Placental pericyte (primary cell): Measurements from ENCODE around the gene CDC26. TPM values are rescaled to one million over a fixed set of nuclear protein-coding genes. Genes with fewer than 3 reads are reported as not detected.

ENCODE experiments used
- total RNA-seq: library from RNA; depleted of rRNA; stranded (reverse); fragments of >200 nt; gene quantifications from 2 replicates; pipeline ENCODE4 v1.2.3, GENCODE V29; 2012

The CDC26 gene
- total RNA-seq = 14.4 and 24.8 TPM in 2 replicates

DNA sequence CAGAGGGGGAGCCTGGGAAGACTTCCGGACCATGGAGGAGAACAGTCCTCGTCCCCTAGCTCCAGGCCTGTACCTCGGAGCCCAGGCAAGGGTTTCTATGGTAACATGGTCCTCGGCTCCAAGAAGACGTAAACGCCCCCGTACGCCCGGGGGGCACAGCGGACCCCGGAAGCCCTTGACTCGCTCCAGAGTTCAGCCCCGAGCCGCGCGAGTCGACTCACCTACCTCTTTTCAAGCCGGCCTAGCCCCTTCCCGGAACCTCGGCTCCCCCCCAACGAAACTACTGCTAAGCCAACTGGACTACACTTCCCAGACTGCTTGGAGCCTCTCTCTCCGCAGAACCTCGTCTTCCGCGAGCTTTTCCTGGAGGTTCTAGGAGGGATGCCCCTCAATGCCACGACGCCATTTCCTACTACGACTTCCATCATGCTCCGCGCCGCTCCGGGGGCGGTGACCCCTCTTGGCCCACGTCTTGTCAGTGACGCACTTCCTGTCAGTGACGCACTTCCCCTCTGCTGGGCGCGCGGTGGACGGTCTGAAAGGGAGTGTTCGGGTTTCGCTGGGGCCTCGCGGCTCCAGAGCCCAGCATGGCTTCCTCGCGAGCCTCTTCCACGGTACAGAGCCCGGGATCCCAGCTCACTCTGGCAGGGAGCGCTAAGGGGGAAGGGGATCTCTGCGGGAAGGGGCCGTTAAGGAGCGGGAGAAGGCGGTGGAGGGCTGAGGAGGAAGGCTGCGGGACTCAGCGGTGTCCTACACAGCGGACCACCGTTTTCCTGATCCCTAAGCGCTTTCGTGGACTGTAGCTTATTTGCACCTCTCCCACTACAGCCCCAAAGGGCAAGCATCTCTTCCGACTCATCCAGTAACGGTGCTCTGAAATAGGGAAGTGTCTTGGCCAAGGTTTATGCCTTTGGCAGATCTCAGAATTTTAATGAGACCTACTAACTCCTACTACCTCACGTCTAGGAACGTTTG lies at the start of gene CDC26, which contains the start of gene PRPF4:
TSS of gene CDC26 (minus strand) at position 416 of the 975 bp plus-strand sequence. CDS start 3,065 bp downstream, outside the sequence.
TSS of gene PRPF4 (plus strand) at position 502 of the 975 bp plus-strand sequence. CDS start at position 588, 86 bp downstream.

GRCh38 chr9:113302792-113303418 lies 27.5 kb upstream of the CDC26 start, which contains the start of gene RNF183:
TSS of gene RNF183 (minus strand) at chr9:113303376. CDS start at chr9:113298184, 5,192 bp downstream.

GRCh38 chr9:113221003-113221799 lies 54.2 kb downstream of the CDC26 start, which contains the start of the genes FKBP15 and SLC31A1:
TSS of gene FKBP15 (minus strand) at chr9:113221277. CDS start at chr9:113221243, 34 bp downstream.
TSS of gene SLC31A1 (plus strand) at chr9:113221544. CDS start at chr9:113256149, 34,605 bp downstream.

Other genes with a start within 250 kb of the CDC26 start
- 1.1 and 2.1 TPM in 2 replicates for gene ZFP37, start 218.8 kb downstream of the CDC26 start, total RNA-seq
- gene SLC31A2, start 124.6 kb downstream of the CDC26 start, total RNA-seq = 14.6 and 24.3 TPM in 2 replicates
- 25.4 and 35.5 TPM in 2 replicates for gene FKBP15, start 54.3 kb downstream of the CDC26 start, total RNA-seq
- gene SLC31A1, start 54.0 kb downstream of the CDC26 start, total RNA-seq = 44.2 and 102 TPM in 2 replicates
- gene PRPF4, start 86 bp upstream of the CDC26 start, total RNA-seq = 22.8 and 50.7 TPM in 2 replicates
- gene RNF183, start 27.8 kb upstream of the CDC26 start, total RNA-seq = not detected in 2 replicates
- 0.43 and 1.3 TPM in 2 replicates for gene WDR31, start 64.7 kb upstream of the CDC26 start, total RNA-seq
- not detected in 2 replicates for gene BSPRY, start 74.0 kb upstream of the CDC26 start, total RNA-seq
- gene HDHD3, start 101.4 kb upstream of the CDC26 start, total RNA-seq = 5.7 and 7.0 TPM in 2 replicates
- 12.3 and 16.8 TPM in 2 replicates for gene ALAD, start 125.7 kb upstream of the CDC26 start, total RNA-seq
- 23.0 and 73.6 TPM in 2 replicates for gene POLE3, start 135.1 kb upstream of the CDC26 start, total RNA-seq
- gene C9orf43, start 135.2 kb upstream of the CDC26 start, total RNA-seq = 0.43 and 0.66 TPM in 2 replicates
- gene RGS3, start 188.2 kb upstream of the CDC26 start, total RNA-seq = 39.4 and 60.3 TPM in 2 replicates